Sciatic nerve (tissue), 2 donors: ENCODE data around the gene PRR22. TPM values are rescaled to one million over a fixed set of nuclear protein-coding genes. Genes with fewer than 3 reads are reported as not detected.

Experiments
- ATAC-seq: fragments of 200-7000 bp; cut with Tn5 transposase; one replicate; pipeline ENCODE4 v1.9.1; 2020; ENCODE audit warnings: mild to moderate bottlenecking, moderate library complexity
- DNase-seq: peaks from one replicate; pipeline ENCODE4 v3.0.0-alpha.2; 2020; ENCODE audit warnings: low spot score
- intact Hi-C: fragments of 100-400 bp; cut with DNase I; formaldehyde crosslinking; loops from one replicate; pipeline ENCODE4 v1.14.2; 2022
- total RNA-seq: library from RNA; stranded (reverse); fragmentation: NEBNext Ultra II Directional; extraction: Animal tissue kit (Norgen Biotek cat#: 25700); gene quantifications from one replicate; pipeline ENCODE4 v1.2.1, GENCODE V29; 2021
- donor health status: DM: no; HTN: no; CAD: no.
- donor health status: DM: no; HTN: no; CAD: no.

Gene PRR22
- 1.0 TPM for total RNA-seq

DNA sequence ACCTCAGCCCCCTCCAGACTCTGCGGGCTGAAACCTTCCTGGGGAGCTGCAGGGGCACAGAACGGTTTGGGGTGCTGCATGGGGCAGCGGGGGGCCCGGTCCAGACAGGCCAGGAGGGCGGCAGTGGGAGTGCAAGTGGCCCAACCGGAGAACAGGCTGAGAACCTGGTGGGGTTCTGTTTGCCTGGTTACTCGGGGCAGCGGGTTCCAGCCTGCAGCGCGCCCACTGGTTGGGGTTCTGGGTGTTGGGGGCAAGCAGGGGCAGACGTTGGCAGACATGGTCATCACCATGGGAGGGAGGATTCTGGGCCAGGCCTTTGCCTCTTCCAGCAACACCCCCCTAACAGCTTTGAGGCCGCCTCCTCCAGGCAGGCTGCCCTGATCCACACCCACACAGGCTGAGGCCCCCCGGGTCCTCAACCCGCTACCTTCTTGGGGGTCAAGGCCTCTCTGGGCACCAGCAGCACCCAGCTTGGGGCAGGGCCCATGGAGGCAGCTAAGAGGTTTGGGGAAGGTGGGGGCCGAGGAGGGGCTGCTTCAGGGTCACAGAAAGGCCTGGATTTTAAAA lies at the start of gene PRR22:
Gene PRR22 (minus strand): TSS at position 166 of the 567 bp plus-strand sequence. CDS start 86 bp downstream, at position 80.
- DNase-seq (no peak), ATAC-seq (no peak)
- intact Hi-C loops = no loop called here

DNA sequence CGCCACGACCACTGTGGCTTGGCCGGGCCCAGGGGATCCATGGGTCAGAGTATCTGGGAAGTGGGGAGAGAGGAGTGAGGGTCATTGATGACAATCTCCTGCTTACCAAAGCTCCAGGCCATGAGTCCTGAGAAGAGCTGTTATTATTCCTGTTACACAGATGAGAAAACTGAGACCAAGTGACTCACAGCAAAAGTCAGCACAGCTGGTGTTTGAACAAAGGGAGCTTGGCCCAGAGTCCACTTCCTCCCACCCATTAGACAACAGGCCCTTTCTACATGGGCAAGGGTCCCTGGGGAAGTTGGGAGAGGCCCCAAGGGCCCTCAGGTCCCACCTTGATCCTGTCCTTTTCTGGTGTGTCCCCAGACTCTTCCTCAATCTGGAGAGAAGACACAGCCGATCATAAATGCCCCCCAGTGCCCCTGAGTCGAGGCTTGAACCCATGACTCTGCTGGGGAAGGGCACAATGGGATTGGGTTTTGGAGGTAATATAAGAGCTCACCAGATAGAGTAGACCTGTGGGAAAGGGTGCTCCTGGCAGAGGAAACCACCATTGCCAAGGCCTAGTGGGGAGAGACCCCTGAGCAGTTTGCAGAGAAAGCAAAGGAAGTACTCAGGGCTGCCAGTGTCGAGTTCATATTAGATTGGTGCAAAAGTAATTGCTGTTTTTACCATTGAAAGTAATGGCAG lies 48.1 kb upstream of the PRR22 start:
- intact Hi-C loops = no loop called here
- DNase-seq (no peak), ATAC-seq (no peak)

DNA sequence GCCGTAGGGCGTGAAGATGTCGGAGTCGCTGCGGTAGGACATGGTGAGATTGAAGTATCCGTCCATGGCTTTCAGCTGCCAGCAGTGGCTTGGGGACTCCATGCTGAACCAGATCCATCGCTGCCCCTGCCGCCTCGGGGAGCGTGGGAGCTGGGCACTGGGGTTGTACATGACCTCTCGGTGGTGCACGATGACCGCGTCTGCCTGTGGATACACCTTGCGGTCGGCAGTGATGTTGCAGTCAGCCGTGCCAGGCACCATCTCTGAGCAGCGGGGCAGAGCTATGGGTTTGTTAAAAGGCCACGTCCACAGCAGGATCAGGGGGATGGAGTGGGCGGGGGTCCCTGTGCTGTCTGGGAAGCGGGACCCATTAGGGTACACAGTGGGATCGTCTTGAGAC lies 47.5 kb upstream of the PRR22 start:
- ATAC-seq = no peak
- intact Hi-C loops = no loop called here
- DNase-seq = no peak

DNA sequence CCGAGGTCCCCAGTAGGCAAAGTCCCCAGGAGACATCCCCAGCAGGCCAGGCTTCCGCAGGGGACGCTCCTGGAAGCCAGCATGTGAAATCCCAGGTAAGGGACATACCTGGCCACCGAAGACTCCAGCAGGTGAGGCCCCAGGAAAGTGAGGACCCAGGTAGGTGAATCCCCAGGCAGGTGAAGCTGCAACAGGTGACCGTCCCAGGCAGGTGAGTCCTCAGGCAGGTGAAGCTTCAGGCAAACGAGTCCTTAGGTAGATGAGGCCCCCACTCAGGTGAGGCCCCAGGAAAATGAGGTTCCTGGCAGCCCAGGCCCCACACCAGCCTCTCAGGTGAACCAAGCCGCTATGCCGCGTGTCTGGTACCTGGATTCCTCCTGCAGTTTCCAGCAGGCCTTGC lies 46.6 kb upstream of the PRR22 start:
- ATAC-seq (no peak), DNase-seq (no peak)
- intact Hi-C loops = no loop called here

DNA sequence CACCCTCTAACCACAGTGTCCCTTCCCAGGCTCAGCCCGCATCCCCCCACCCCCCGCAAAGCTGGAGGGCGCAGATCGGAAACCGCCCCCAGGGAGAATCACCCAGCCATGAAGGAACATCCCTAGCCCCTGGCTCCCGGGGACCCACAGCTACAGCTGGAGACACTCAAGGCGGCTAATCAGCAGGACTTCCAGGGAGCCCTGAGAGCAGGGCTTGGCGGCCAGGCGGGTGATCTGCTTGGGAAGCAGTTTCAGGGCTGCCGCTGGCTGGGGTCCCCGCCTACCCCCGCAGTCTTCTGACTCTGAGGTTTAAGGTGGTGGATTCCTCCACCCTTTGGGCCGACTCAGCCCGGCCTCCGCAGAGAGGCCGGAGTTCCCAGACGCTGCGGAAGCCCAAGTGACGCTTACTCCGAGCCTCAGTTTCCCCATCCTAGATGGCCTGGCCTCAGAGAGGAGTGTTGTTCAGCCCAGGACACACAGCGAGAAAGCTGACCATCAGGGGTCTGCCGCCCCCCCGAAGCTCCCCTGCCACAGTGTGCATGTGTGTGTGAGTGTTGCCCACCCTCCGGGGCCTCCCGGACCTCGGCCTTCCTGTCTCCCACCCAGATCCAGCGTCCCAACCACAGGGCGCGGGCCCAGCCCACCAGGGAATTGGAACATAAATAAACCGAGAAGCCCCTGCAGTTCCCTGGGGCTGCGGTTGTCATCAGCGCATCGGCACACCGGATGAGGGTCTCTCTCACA lies 45.2 kb upstream of the PRR22 start:
- DNase-seq = no peak
- intact Hi-C loops = no loop called here
- ATAC-seq = no peak

DNA sequence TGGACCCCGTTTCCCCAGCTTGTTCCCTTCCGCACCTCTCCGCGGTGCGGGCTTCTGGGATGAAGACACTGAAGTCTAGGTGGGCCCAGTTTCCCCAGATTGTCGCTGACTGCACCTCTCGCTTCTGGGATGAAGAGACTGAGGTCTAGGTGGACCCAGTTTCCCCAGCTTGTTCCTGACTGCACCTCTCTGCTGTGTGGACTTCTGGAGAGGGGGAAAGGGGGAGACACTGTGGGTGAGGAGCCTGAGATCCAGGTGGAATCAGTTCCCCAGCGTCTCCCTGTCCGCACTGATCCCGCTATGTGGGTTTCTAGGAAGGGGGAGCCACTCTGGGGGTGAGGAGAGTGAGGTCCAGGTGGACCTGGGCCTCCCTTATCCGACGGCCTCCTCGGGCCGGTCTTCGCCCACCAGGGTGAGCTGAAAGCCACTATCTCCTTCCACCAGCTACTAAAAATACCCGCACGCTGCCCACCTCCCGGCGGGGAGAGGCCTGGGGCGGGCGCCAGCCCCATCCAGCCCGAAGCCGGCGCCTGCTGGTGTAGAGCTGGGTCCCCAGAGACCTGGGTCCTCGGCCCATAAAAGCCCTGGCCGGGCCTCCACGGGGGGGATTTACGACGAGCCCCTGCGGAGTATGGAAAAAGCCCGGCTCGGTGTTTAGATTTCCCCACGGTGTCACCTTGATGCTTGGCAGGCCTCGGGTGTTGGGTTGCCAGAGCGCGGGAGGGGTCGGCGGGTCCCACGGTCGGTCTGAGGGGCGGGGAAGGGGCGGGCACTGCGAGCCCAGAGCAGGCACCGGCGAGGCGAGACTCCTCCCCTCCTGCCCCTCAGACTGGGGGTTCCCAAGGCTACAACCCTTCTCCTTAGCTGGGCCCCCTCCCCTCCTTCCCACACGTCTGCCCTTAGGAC lies 44.4 kb upstream of the PRR22 start:
- ATAC-seq = no peak

DNA sequence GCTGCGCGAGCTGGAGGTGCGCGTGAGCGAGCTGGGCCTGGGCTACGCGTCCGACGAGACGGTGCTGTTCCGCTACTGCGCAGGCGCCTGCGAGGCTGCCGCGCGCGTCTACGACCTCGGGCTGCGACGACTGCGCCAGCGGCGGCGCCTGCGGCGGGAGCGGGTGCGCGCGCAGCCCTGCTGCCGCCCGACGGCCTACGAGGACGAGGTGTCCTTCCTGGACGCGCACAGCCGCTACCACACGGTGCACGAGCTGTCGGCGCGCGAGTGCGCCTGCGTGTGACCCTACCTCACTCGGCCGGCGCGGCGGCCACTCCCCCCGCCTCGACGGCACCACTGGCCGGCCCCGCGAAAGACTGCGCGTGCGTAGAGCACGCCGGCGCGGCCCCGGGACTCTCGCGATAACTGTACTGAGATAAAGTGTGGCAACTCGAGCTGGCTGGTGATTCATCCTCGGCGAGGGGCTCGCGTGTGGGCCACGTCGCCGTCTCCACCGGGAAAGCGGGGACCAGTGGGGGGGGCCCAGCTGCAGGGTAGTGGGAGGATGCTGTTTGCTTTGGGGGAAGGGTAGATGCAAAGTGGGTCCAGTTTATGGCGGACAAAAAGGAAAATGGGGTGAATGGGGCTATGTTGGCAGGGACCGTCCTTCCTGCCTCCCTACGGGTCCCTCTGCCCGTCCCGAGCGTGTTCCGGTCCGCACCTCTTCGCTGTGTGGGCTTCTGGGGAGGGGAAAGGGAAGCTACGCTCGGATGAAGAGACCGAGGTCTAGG lies 43.5 kb upstream of the PRR22 start:
- intact Hi-C loops = no loop called here
- ATAC-seq (peak; percentile 89), DNase-seq (peak; percentile 85)

More for the DNA sequence above, 44.4 kb upstream of the PRR22 start:
- no peak for DNase-seq
- intact Hi-C loops = no loop called here

DNA sequence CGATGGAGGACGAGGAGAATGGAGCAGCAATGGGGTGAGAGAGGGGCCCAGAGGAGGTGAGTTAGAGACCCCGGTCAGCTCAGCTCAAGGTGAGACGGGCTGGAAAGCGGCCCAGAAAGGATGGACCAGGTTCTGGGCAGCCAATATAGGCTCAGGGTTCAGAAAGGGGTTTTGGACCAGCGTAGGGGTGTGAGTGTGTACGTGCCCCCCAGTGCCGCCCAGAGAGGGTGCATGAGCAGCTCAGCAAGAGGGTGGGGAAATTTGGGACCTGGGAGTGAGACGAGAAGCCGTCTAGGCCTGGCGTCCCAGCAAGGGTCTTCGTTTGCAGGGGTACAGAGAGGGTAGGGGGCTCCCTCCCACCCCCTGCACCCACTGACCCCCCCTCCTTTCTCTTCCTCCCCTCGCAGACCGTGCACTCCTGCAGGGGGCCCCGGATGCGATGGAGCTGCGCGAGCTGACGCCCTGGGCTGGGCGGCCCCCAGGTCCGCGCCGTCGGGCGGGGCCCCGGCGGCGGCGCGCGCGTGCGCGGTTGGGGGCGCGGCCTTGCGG lies 42.9 kb upstream of the PRR22 start:
- ATAC-seq (no peak), DNase-seq (no peak)
- intact Hi-C loops = no loop called here

DNA sequence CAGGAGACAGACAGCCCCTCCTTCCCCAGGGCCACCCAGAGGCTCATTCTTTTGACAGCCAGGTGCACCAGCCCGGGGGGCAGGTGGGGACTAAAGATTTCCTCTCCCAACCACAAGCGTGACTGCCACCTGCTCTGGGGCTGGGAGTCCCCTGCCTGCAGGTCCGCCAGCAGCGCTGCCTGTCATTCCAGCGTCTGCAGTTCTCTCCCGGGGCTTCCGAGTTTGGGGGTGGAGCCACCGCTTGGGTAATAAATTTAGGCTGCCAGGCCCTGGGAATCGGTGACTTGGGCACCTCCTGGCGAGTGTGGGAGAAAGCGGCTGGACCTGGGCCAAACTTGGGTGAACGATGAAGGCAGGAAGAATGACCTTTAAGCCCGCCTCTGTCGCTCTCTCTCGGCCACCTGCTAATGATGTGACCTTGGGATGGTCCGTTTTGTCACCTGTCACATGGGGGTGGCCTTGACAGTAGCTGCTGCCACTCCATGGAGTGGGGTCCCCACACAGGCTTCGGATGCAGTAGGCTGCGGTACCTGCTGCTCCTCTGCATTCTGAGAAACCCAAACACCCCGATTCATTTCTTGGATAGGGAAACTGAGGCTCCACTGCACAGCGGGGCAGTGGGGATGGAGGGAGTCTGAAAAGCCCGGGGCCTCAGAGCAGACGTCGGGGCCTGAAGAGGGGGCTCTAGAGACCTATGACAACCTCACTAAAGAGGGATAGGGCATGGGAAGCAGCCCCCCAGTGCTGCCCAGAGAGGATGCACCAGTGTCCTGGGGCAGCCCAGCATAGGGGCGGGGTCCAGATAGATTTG lies 42.2 kb upstream of the PRR22 start:
- ATAC-seq = no peak
- intact Hi-C loops = no loop called here

DNA sequence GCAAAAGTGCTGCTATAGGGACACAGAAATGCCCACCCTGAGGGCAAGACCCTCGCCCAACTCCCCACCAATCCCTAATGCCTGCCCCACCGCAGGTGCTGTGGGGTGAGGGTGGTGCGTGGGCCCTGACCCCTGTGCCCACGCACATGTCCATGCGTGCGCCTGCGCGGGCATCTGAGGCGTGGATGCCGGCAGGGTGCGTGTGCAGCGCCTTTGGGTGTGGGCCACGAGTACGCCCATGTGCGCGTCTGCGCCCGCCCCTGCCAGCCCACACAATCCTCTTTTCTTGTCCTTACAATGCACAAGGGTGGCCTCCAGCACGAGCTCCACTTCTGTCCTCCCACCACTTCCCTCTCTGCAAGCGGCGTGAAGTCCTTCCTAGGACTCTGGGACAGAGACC lies 40.6 kb upstream of the PRR22 start:
- intact Hi-C loops = no loop called here
- DNase-seq (no peak), ATAC-seq (no peak)

More for the DNA sequence above, 42.2 kb upstream of the PRR22 start:
- DNase-seq = no peak

DNA sequence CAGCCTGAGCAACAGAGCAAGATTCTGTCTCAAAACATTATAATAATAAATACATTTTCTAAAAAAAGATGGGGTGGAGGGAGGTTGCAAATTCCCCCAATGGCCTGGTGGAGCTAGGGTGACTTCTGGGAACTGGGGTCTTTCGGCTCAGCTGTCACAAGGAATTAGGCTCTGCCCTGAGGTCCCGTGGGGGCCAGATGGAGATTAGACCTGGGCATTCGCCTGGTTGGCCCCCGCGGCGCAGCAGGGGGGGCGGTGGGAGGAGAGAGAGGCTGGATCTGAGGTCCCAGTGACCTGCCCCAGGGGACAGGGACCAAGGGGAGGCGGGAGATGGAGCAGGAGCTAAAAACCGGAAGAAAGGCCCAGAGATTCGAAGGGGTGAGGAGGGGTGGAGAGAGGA lies 40.2 kb upstream of the PRR22 start:
- no peak for ATAC-seq
- intact Hi-C loops = no loop called here
- no peak for DNase-seq

DNA sequence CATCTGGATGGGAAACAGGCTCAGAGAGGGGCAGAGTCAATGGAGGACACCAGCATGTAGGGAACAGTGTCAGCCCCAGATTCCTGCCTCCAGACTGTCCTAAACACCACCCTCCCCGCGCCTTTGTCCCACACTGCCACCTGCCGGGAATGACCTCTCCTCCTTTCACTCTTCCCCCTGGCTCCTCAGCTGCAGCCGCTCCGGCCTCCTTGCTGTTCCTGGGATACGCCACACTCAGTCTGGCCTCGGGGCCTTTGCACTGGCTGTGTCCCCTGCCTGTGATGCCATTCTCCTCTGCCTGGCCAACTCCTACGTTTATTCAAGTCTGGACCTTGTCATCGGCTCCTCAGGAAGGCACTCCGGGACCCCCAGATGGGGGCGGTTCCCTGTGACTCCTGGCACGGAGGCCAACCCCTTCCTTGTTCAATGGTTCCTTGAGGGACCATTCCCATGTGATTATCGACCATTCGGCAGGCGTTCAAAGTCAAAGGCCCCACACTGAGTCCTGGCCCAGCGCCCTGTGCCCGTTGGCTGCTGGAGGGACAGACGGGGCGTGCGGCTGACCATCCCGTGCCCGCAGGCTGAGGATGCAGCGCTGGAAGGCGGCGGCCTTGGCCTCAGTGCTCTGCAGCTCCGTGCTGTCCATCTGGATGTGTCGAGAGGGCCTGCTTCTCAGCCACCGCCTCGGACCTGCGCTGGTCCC lies 39.2 kb upstream of the PRR22 start:
- ATAC-seq (no peak), DNase-seq (no peak)
- intact Hi-C loops = no loop called here

DNA sequence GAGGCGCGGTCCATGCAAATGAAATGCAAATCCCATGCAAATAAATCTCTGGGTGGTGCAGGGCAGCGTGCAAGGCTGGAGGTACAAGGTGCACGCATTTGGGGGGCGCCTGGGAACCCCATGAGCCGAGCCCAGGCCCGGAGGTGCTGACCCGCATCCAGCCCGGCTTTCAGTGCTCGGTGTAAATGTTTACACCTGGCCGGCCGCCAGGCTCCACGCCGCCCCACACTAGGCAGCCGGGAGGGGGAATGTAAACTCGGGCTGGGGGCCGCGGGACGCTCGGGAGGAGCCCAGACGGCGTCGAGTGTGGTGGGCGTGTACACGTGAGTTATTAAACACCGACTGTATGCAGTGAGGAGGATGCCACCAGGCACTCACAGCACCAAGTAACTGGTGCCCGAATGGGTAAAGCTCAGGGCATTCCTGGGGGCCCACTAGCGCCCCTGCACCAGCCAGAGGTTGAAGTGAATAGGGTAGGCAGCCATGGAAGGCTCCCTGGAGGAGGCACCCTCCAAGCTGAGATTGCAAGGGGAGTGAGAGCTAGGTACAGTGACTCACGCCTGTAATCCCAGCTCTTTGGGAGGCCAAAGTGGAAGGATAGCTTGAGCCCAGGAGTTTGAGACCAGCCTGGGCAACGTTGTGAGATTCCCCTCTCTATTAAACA lies 37.8 kb upstream of the PRR22 start:
- intact Hi-C loops = no loop called here

DNA sequence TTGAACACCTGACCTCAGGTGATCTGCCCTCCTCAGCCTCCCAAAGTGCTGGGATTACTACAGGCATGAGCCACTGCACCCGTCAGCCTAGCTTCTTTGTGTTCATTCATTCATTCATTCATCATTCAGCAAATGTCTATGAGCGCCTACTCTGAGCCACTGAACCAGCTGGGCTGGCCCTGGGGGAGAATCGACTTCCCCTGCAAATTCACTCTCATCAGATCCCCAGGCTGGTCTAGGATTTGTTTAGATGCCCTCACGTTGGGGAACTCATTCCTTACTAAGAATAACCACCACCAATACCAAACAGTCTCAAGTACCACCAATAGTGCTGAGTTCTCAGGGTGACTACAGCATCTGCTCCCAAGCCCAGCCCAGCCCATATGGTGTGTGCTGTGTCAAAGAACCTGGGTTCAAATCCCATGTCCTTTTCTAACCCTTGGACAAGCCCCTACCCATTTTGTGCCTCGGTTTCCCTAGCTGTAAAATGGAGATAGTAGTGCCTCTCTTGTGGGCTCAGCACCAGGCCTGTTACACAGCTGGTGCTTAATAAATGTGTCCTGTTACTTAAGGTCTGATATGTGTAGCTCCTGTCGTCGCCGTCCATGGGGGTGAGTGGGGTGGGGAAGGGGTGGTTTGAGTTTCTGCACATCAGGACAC lies 37.1 kb upstream of the PRR22 start:
- ATAC-seq (no peak), DNase-seq (no peak)
- intact Hi-C loops = no loop called here

More for the DNA sequence above, 37.8 kb upstream of the PRR22 start:
- DNase-seq = no peak
- ATAC-seq = no peak

DNA sequence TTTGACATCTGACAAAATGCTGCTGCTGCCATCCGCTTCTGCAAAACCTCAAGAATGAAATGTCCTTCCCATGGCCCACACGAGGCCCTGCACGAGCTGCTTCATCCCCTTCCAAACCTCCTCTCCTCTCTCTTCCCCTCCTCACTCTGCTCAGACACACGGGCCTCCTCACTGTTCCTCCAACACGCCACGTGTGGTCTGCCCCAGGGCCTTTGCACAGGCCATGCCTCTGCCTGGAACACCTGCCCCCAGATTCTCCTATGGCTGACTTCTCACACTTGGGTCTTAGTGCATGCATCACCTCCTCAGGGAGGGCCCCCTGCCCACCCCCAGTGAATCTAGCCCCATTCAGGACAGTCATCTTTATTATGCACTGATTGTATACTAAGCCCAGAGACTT lies 36.2 kb upstream of the PRR22 start:
- ATAC-seq (no peak), DNase-seq (no peak)
- intact Hi-C loops = no loop called here

DNA sequence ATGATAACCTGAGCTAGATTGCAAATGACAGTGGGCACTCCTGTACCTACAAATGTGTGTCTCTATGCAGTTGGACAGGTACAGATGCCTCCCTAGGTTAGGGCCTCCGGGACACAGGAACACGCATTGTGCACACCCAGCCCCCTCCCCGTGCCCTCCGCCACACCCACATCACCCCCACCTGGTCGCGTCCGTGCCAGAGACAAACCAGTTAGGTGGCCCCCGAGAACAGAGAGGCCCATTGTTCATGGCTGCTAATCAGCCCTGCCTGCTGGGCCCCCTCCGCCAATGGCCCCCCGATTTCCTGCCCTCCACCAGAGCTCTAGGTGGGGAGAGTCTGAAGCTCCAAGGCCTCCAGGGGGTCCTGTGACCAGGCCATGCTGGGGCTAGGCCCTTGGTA lies 34.0 kb upstream of the PRR22 start:
- ATAC-seq (no peak), DNase-seq (no peak)
- intact Hi-C loops = no loop called here
